ENCODE results near the gene TREML1.

The TREML1 gene

GRCh38 chr6:41177695-41178094 is 23.5 kb upstream of the TREML1 start:
- DNase-seq = peak; percentile 77

GRCh38 chr6:41177287-41177686 is 23.1 kb upstream of the TREML1 start:
- DNase-seq = peak; percentile 66

- DNase-seq = no peak
Measured at GRCh38 chr6:41176189-41176588, 22.0 kb upstream of the TREML1 start.

- no peak for DNase-seq
Measured at GRCh38 chr6:41175084-41175483, 20.9 kb upstream of the TREML1 start.

- DNase-seq = no peak
Measured at GRCh38 chr6:41174610-41175009, 20.5 kb upstream of the TREML1 start.

- DNase-seq = peak; percentile 20
Measured at GRCh38 chr6:41171908-41172307, 17.8 kb upstream of the TREML1 start.

- DNase-seq = no peak
Measured at GRCh38 chr6:41170547-41171160, 16.5 kb upstream of the TREML1 start.

- DNase-seq = peak; percentile 50
Measured at GRCh38 chr6:41167173-41167963, 13.2 kb upstream of the TREML1 start.

- DNase-seq = no peak
Measured at GRCh38 chr6:41164551-41165120, 10.5 kb upstream of the TREML1 start.

GRCh38 chr6:41163419-41163717 is 9.2 kb upstream of the TREML1 start:
- DNase-seq = no peak

- DNase-seq = no peak
Measured at GRCh38 chr6:41162687-41163418, 8.7 kb upstream of the TREML1 start, which contains the start of gene TREM2. TREM2 (minus strand) TSS chr6:41163116; CDS start chr6:41163082, 34 bp downstream.

- no peak for DNase-seq
Measured at GRCh38 chr6:41161851-41162552, 7.9 kb upstream of the TREML1 start.

GRCh38 chr6:41161380-41161779 is 7.2 kb upstream of the TREML1 start:
- DNase-seq = no peak

- no peak for DNase-seq
Measured at GRCh38 chr6:41160933-41161332, 6.8 kb upstream of the TREML1 start.

GRCh38 chr6:41159415-41160082 is 5.4 kb upstream of the TREML1 start:
- no peak for DNase-seq

- DNase-seq = no peak
Measured at GRCh38 chr6:41157323-41157722, 3.2 kb upstream of the TREML1 start.

GRCh38 chr6:41156771-41157170 is 2.6 kb upstream of the TREML1 start:
- DNase-seq = no peak

- DNase-seq = no peak
Measured at GRCh38 chr6:41156001-41156400, 1.9 kb upstream of the TREML1 start.

- no peak for DNase-seq
Measured at GRCh38 chr6:41155132-41155805, 1.1 kb upstream of the TREML1 start.

GRCh38 chr6:41153451-41153850 is 696 bp downstream of the TREML1 start:
- DNase-seq = no peak

- DNase-seq = no peak
Measured at GRCh38 chr6:41150671-41151070, 3.5 kb downstream of the TREML1 start.

GRCh38 chr6:41147917-41148316 is 6.2 kb downstream of the TREML1 start:
- DNase-seq = no peak

All from OCI-M1 (cell line).